SK-N-MC (cell line): ENCODE results near the gene NCEH1.

Experiments used
- EZH2 ChIP-seq: fragments of 200-600 bp; sonication (generic); IDR thresholded peaks from one replicate; pipeline ENCODE4 v1.6.1; 2017; ENCODE audit warnings: antibody characterized with exemption
- POLR2AphosphoS5 ChIP-seq: IDR thresholded peaks from 2 replicates; pipeline ENCODE4 v1.6.1; 2012; ENCODE audit warnings: mild to moderate bottlenecking, low read depth, low read length, borderline replicate concordance

DNA sequence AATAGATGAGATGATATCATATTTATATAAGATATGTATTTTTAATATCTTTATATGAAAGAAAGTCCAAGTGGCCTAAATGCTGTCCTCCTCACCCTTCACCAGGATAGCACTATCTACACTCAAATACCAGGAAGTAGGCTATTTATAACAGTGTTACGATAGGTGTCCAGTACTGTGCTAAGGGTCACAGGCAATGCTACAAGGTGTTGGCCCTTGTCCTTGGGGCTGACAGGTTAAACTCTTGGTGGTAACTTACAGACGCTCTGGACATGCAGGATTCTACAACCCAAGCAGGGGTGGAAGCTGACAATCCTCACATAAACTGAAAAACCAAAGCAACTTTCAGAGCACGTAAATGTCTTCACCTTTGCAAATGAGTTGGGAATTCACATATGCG lies 22.3 kb downstream of the NCEH1 start:
- no peak for TF ChIP-seq EZH2
- TF ChIP-seq POLR2AphosphoS5 = no peak
